ENCODE data around the gene BRAF.

GRCh38 chr7:140732416-140732815, 192.3 kb downstream of the BRAF start:
- TF ChIP-seq YY1 (IDR thresholded peaks at IDR 0.05; ENCODE audit: insufficient read depth, insufficient read length) (no peak), SUZ12 (IDR thresholded peaks at IDR 0.05; ENCODE audit: extremely low read depth, insufficient read depth, insufficient read length) (no peak)
